Activated naive CD4-positive, alpha-beta T cell (primary cell): ENCODE measurements around the gene HELZ2.
A peak's percentile ranks its signal among the peaks of the same experiment; 100 is the strongest.
"Not testable (repeated sequence)": the region's sequence is repeated elsewhere in the genome, so short reads cannot be mapped to it uniquely, and the experiment has no call there.

Experiments used
- DNase-seq, 4 experiments: peaks; one replicate each; lab custom pipeline; 2025; lab: John Stamatoyannopoulos, UW

Gene HELZ2, protein sequence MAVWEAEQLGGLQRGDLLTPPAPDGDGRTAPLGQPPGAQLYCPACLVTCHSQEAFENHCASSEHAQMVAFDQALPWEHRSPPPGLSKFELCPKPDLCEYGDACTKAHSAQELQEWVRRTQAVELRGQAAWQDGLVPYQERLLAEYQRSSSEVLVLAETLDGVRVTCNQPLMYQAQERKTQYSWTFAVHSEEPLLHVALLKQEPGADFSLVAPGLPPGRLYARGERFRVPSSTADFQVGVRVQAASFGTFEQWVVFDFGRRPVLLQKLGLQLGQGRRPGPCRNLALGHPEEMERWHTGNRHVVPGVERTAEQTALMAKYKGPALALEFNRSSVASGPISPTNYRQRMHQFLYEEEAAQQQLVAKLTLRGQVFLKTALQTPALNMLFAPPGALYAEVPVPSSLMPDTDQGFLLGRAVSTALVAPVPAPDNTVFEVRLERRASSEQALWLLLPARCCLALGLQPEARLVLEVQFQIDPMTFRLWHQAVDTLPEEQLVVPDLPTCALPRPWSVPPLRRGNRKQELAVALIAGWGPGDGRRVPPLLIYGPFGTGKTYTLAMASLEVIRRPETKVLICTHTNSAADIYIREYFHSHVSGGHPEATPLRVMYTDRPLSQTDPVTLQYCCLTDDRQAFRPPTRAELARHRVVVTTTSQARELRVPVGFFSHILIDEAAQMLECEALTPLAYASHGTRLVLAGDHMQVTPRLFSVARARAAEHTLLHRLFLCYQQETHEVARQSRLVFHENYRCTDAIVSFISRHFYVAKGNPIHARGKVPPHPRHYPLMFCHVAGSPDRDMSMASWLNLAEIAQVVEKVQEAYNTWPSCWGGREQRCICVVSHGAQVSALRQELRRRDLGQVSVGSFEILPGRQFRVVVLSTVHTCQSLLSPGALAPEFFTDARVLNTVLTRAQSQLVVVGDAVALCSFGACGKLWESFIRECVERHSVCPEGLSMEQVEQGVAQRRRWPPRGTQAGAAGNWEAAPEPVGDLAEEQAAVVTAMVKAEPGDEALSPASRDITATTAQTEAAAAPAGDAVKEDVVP (N-terminal part only)

DNA sequence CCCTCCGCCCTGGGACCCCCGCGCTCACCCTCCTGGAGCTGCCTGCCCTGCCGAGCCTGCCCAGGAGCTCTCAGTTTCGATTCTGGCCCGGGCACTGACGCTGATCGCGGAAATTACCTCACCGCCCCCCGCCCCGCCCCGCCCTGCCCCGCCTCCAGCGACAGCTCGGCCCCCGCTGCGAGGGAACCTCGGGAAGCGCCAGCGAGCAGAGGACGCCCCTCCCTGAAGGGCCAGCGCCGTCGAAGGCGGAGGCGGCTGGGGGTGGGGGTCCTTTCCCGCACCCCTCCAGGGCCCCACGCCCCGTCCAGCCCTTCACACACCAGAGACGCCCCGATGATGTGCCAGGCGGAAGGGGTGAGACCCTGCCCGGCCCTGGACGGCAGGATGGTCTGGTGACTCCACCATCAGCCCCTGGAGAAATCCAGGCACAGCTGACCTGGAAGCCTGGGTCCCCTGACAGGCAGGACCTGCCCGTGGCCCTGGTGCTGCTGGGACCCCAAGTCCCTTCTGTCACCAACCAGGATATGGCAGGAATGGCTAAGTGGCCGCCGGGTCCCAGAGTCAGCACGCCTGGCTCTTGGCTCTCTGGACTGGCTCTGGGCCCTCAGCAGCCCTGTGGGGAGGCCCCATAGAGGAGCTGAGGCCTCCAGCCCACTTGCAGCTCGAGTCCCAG lies at the start of gene HELZ2:
TSS of gene HELZ2 (minus strand) at position 84 of the 673 bp plus-strand sequence. CDS start 1,854 bp downstream, outside the sequence.
- peak in 2 of 4 experiments; percentile 61 to 74 for DNase-seq

DNA sequence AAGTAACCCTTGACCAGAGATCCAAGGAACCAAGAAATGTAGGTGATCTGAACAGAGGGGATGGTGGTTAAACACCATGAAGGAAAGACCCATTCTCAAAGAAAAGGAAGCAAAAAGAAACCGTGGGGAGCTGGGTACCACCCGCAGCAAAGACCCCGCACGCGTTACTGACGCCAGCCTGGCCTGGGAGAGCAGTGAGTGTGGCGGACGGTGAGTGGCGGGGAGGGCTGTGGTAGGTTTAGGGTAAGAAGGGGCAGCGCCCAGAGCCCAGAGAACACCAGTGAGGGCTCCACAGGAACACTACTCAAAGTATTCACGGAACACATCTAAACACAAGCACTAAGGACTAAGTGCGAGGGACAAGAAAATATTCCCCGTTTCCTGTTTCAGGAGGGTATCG lies 48.7 kb upstream of the HELZ2 start:
- no peak for DNase-seq

DNA sequence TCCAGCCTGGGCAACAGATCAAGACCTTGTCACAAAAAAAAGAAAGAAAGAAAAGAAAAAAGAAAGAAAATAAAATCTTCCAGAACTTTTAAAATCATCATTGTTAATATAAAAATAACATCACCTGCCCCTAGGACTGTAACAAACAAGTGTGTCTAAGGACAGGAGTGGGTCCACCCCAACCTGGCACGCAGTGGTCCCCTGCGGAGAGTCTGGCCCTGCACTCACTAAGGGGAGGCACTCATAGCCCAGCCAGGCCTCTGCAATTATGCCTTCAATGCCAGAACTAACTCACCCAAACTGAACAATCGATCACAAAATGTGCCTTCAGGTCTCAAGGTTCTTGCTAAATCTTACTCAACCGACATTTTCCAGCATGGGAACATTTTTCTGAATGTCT lies 48.1 kb upstream of the HELZ2 start:
- no peak for DNase-seq

DNA sequence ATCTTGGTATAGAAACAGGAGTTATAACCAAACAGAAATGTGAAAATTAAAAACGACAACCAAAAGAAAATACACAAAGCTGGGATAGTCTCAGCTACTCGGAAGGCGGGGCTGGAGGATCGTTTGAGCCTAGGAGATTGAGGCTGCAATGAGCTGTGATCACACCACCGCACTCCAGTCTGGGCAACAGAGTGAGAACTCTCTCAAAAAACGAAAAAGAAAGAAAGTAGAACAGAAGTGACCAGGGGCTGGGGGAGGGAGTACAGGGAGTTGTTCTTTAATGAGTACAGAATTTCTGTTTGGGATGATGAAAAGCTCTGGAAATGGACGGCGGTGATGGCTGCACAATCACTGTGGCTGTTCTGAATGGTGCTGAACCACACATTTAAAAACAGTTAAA lies 47.0 kb upstream of the HELZ2 start:
- DNase-seq = no peak

DNA sequence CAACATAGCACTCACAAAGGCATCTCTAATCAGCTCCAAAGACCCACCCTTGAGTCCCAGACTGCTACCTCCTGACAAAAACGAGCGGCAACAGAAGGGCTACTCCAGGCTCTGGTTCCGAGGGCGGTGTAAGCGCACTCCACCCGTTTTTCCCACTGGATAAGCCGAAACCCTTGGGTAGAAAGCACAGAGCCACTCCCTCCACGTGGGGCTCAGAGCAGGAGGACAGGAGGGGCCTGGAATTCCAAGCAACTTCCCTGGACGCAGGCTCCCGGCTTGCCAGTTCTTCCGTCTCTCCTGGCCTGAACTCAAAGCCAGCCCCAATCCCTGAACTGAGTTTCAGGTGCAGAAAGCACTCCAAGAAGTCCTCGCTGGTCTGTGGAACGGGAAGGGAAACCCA lies 45.5 kb upstream of the HELZ2 start:
- DNase-seq = no peak

DNA sequence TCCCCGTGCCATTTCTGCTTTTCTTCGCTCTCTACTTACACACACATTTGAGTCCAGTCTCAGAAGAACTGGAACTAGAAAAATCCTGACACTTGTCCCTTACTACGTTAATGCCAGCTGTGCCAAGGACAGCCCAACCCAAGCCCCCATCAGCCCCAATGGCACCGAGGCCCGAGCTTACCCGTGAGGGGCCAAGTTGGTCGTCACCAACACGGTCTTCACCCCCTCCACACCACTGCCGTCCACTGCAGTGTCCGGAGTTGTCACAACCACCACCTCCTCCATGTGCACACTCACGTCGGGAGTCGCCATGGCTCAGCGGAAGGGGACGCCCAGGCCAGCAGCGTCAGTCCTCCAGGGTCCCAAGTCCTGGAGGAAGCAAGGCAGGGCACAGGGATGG lies 45.0 kb upstream of the HELZ2 start:
- DNase-seq = no peak

DNA sequence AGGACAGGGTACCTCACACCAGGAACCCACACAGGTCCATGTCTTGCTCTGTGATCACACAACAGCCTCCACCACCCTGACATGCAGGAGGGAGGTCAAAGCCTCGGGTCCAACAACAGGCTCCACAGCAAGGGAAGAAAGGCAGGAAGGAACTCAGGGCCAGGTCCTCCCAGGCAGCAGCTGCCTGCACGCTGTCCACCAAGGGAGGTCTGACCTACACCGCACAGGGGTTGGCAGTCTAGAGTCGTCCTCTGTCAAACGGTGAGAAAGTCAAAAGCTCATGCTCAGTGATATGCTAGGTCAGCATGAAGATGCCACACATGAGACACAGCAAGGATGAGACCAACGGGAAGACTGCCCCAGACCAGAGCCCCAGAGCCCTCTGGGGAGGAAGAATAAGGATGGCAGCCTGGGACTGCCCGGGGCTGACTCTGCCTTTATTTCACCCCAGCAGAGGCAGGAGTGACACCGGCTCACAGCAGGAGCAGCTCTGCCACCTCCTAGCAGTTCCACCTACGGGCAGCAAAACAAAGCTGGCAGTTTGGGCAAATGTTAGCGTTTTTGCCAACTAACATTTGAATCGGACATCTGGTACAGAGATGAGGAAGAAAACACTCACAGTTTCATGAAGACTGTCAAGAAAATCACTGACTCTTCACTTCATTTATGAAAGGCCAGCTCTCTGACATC lies 44.4 kb upstream of the HELZ2 start:
- DNase-seq = no peak

DNA sequence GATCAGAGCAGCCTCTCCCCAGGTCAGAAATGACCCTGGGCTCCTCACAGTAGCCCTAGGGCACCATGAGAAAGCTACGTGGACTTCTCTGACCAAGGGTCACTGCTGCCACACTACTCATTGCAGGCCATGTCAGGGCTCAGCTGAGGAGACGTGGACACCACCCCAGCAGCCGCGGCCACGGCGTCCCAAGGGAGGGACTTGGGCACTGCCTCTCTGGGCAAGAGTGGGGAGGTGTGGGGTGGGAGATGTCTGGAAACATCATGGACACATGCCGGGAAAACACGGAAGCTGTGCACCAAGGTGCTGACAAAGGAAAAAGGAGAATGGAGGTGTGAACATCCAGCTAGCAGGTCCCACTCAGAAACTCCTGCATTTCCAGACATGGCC lies 43.8 kb upstream of the HELZ2 start:
- DNase-seq = no peak

DNA sequence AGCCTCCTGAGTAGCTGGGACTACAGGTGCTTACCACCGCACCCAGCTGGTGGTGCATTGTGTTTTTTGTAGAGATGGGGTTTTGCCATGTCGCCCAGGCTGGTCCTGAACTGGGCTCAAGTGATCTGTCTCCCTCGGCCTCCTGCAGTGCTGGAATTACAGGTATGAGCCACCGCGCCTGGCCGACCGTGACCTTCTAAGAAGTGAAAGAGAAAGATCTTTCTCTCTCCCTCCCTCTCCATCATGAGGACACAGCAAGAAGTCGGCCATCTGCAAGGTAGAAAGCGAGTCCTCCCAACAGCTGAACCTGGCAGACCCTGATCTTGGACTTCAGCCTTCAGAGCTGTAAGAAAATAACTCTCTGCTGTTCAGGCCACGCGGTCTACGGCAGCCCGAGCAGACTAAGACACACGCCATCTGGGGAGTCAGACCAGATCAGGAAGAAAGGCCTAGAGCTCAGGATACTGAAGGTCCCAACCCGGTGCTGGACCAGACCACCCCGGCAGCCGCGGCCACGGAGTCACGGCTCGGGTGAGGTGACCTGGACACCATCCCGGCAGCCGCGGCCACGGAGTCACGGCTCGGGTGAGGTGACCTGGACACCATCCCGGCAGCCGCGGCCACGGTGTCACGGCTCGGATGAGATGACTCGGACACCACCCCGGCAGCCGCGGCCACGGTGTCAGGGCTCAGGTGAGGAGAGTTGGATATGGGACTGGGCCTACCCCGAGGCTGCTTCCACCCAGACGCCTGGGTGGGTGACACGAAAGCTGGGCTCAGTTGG lies 43.2 kb upstream of the HELZ2 start:
- no peak for DNase-seq

DNA sequence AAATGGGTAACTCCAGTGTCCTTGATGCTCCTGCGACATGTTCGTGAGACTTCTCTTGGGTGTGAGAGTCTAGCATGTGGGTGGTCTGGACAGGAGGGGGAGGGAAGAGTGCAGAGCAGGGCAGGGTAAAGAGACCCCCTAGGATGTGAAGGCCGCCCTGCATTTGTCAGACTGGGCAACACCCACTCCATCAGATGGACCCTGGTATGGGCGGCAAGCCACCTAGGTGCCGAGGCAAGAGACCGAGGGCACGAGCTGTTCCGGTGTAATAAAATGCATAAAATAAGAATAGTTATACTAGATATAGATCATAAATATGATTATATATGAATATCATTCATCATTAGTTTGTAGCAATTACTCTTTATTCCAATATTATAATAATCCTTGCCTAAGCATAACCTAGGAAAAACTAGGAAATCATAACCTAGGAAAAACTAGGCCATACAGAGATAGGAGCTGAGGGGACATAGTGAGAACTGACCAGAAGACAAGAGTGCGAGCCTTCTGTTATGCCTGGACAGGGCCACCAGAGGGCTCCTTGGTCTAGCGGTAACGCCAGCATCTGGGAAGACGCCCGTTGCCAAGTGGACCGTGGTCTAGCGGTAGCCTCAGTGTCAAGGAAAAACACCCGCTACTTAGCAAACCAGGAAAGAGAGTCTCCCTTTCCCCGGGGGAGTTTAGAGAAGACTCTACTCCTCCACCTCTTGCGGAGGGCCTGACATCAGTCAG lies 40.0 kb upstream of the HELZ2 start:
- not testable (repeated sequence) for DNase-seq

DNA sequence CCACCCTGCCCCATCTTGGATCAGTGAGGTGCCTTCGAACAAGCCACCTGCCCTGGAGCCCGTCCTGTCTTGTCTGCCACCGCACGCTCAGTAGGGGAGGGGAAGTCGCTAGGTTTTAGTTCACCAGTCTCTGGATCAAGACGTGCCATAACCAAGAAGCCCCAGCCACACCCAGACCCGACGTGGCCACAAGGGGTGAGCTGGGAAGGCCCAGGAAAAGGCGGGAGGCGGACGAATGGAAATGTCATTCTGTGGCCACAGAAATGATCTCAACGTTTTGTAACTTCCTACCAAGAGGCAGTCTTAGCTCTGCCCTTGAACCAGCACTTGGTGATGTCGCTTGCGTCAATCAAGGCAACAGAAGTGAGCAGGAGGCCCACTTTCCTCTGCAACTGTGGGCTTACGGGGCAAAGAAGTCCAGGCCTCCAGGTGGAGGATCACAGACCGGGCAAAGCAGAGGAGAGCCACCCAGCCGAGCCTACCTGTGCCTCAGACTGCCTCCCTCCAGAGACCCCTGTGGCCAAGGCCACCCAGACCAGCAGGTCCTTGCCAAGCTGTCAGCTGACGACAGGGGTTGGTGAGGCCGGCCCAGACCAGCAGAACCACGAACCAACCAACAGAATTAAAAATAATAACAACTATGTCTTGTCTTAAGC lies 38.4 kb upstream of the HELZ2 start:
- DNase-seq = no peak

DNA sequence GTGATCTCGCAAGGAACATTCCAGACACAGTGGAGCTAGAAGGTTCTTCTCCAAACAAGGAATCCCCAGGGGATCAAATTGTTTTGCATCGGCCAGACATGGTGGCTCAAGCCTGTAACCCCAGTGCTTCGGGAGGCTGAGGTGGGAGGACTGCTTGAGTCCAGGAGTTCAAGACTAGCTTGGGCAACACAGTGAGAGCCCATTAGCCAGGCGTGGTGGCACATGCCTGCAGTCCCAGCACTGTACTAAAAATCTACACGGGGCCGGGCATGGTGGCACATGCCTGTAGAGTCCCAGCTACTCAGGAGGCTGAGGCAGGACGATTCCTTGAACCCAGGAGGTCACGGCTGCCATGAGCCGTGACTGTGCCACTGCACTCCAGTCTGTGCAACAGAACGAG lies 37.6 kb upstream of the HELZ2 start:
- no peak for DNase-seq

DNA sequence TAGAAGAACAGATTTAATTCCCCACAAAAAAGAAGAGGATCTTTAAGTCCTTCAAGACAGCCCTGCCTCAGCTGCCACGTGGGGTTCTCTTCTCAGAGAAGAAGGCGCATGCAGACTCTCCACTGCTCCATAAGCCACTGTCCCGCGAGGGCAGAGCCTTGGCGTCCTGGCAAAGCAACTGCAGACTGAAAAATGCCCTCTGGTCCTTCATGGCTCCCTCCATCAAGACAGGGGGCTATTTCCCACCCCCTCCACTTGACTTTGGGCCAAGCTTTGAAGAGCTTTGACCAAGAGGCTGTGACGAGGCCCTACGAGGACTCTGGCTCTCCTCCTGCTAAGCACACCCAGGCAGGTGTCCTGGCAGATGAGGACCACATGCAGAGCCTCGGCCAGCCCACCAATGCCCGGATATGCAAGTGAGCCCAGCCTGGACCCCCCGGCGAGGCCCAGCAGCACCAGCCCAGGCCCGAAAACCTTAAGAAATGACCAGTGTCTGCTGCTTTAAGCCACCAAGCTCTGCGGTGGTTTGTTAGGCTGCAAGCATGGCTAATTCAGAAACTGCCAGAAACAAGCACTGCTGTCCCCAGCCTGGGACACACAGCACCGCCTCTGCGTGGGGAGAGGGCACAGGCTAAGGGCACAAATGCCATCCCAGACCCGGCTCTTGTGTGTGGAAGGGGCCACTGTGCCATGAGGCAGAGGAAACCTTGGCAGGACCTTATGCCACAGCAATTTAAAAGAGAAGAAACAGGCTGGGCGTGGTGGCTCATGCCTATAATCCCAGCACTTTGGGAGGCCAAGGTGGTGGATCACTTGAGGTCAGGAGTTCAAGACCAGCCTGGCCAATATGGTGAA lies 36.8 kb upstream of the HELZ2 start:
- no peak for DNase-seq

DNA sequence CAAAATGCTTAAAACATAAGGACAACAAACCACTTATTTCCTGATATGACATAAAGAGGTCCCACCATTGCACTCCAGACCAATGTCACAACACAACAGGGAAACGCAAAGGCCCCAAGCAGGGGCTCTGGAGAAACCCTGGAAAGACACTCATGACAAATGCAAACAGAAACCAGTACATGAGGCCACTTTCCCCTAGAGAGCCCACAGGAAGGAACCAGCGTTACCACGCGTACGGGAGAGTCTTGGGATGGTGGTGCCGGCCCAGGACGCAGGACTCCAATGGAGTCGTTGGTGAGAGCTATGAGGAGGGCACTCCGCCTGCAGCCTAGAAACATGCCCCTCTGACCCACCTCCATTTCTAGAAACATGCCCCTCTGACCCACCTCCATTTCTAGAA lies 32.6 kb upstream of the HELZ2 start:
- DNase-seq = no peak

DNA sequence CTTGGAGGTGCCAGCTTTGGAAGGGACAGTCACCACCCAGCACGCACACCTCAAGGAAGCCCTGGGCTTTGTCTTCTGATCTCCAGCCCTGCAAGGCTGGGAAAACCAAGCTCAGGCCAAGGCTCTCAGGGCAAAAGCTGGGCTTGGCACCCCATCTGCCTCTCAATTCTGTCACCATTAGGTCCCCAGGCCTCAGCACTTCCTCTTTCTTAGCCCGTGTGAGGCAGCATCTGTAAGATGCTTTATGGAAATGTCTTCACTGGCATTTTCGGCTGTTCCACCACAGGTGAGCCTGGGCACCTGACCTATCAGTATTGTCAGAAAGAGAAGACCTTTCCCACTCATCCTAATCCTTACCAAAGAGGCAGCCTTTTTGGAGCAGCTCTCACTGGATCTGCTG lies 28.3 kb upstream of the HELZ2 start:
- DNase-seq = no peak

DNA sequence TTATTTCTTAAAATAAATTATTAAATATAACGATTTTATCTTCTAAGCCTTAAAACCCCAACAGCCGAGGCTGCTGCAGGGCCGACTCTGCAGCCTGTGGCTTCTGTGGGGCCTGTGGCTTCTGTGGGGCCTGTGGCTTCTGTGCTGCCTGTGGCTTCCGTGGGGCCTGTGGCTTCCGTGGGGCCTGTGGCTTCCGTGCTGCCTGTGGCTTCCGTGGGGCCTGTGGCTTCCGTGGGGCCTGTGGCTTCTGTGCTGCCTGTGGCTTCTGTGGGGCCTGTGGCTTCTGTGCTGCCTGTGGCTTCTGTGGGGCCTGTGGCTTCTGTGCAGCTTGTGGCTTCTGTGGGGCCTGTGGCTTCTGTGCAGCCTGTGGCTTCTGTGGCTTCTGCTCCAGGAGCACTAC lies 27.6 kb upstream of the HELZ2 start:
- not testable (repeated sequence) for DNase-seq

DNA sequence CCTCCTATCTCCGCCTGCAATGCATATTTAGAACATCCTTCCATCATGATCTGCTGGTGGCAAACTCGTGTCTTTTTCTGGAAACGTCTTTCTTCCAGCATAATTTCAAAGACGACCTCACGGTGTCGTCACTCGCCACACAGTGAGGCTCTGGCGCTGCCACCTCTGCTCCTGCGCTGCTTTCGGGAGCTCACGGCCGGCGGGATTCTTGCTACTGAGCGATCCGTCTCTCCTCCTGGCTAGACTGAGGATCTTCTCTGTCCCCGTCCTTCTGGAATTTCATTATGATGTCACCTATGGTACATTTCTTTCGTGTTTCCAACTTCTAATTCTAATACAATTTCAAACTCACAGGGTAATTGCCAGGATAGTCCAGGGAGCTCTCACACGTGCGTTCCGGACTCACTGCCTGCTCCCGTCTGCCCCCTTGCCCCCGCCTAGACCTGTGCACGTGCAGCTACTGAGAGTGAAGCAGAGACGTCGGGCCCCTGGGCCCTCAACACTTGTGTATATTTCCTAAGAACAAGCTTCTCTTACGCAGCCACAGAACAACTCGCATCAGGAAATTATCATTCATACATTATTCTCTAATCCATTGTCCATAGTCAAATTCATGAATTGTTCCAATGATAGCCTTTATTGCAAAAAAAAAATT lies 25.5 kb upstream of the HELZ2 start:
- DNase-seq = no peak
